Neural cell (in vitro differentiated cells): Measurements from ENCODE around the gene RPL36AL. TPM values are rescaled to one million over a fixed set of nuclear protein-coding genes. Genes with fewer than 3 reads are reported as not detected.

ENCODE experiments used
- H2AFZ ChIP-seq: fragments of 200-600, 300-800 bp; sonication (generic), shearing (Covaris generic); 2 replicates; pipeline ENCODE4 v1.6.0; 2014; ENCODE audit warnings: low read depth, mild to moderate bottlenecking, antibody characterized with exemption, low read length, moderate library complexity
- H3F3A ChIP-seq: fragments of 200-600 bp; shearing (Covaris generic); 2 replicates; pipeline ENCODE4 v1.6.1; 2016; ENCODE audit warnings: mild to moderate bottlenecking, moderate library complexity, mixed read lengths, antibody characterized with exemption, low read length; ENCODE audit not compliant: insufficient read depth, poor library complexity, severe bottlenecking
- H3K27ac ChIP-seq: fragments of 200-600, 300-800 bp; sonication (generic), shearing (Covaris generic); 2 replicates; pipeline ENCODE4 v1.5.1; 2014; ENCODE audit warnings: mild to moderate bottlenecking, low read length, moderate library complexity
- H3K27me3 ChIP-seq: fragments of 300-800, 200-600 bp; sonication (generic), shearing (Covaris generic); 2 replicates; pipeline ENCODE4 v1.6.0; 2014; ENCODE audit warnings: mild to moderate bottlenecking, low read depth, low read length, moderate library complexity; ENCODE audit not compliant: insufficient read depth
- H3K36me3 ChIP-seq: fragments of 300-800, 200-600 bp; sonication (generic), shearing (Covaris generic); 2 replicates; pipeline ENCODE4 v1.5.1; 2014; ENCODE audit warnings: mild to moderate bottlenecking, antibody characterized with exemption, low read length, moderate library complexity; ENCODE audit not compliant: insufficient read depth
- H3K4me2 ChIP-seq: fragments of 300-800, 200-600 bp; sonication (generic), shearing (Covaris generic); 2 replicates; pipeline ENCODE4 v1.6.0; 2014; ENCODE audit warnings: mild to moderate bottlenecking, low read length
- H3K4me3 ChIP-seq: fragments of 300-800, 200-600 bp; sonication (generic), shearing (Covaris generic); 2 replicates; pipeline ENCODE4 v1.5.1; 2014; ENCODE audit warnings: mild to moderate bottlenecking, low read length, moderate library complexity
- H3K79me2 ChIP-seq: fragments of 200-600 bp; shearing (Covaris generic); replicated peaks from 2 replicates; pipeline ENCODE4 v1.6.0; 2014; ENCODE audit warnings: mild to moderate bottlenecking, low read length, moderate library complexity; ENCODE audit not compliant: insufficient read depth
- H3K9ac ChIP-seq: fragments of 300-800, 200-600 bp; sonication (generic), shearing (Covaris generic); 2 replicates; pipeline ENCODE4 v1.6.1; 2016; ENCODE audit warnings: mild to moderate bottlenecking, low read length, mixed read lengths
- H3K9me2 ChIP-seq: fragments of 200-600 bp; shearing (Covaris generic); 2 replicates; pipeline ENCODE4 v1.6.1; 2016; ENCODE audit warnings: mild to moderate bottlenecking, low read length, mixed read lengths; ENCODE audit not compliant: insufficient read depth
- H3K9me3 ChIP-seq: fragments of 200-600, 300-800 bp; sonication (generic), shearing (Covaris generic); 2 replicates; pipeline ENCODE4 v1.6.1; 2016; ENCODE audit warnings: mild to moderate bottlenecking, mixed run types, low read length, moderate library complexity, mixed read lengths
- H4K20me1 ChIP-seq: fragments of 200-600 bp; shearing (Covaris generic); 2 replicates; pipeline ENCODE4 v1.6.1; 2016; ENCODE audit warnings: mild to moderate bottlenecking, mixed run types; ENCODE audit not compliant: insufficient read depth
- EP300 ChIP-seq: fragments of 450-650 bp; conservative IDR thresholded peaks from 2 replicates; pipeline ENCODE4 v1.6.1; 2014; ENCODE audit warnings: antibody characterized with exemption, mild to moderate bottlenecking, moderate library complexity; ENCODE audit not compliant: poor library complexity, severe bottlenecking
- EZH2 ChIP-seq: fragments of 200-600, 300-800 bp; shearing (Covaris generic), sonication (generic); IDR thresholded peaks from 2 replicates; pipeline ENCODE4 v1.6.1; 2014; ENCODE audit warnings: antibody characterized with exemption, low read length, borderline replicate concordance, mild to moderate bottlenecking; ENCODE audit not compliant: insufficient read depth, poor library complexity, severe bottlenecking
- MXI1 ChIP-seq: fragments of 450-650 bp; conservative IDR thresholded peaks from 2 replicates; pipeline ENCODE4 v1.6.1; 2014; ENCODE audit warnings: antibody characterized with exemption, mild to moderate bottlenecking; ENCODE audit not compliant: poor library complexity, severe bottlenecking
- POLR2AphosphoS5 ChIP-seq: IDR thresholded peaks from 2 replicates; pipeline ENCODE4 v1.6.1; 2012
- RAD21 ChIP-seq: fragments of 450-650 bp; conservative IDR thresholded peaks from 2 replicates; pipeline ENCODE4 v1.6.1; 2014; ENCODE audit warnings: antibody characterized with exemption, mild to moderate bottlenecking, moderate library complexity
- SMC3 ChIP-seq: fragments of 450-650 bp; conservative IDR thresholded peaks from 2 replicates; pipeline ENCODE4 v1.6.1; 2014; ENCODE audit warnings: antibody characterized with exemption, mild to moderate bottlenecking, moderate library complexity; ENCODE audit not compliant: poor library complexity
- TAF1 ChIP-seq: IDR thresholded peaks from 2 replicates; pipeline ENCODE4 v1.6.1; 2012; ENCODE audit warnings: low read depth
- polyA plus RNA-seq: library from polyadenylated mRNA; depleted of rRNA; stranded (reverse); fragments of >200 nt; gene quantifications from 2 replicates; pipeline ENCODE4 v1.2.3, GENCODE V29; 2014
- TF ChIP-seq, protein P1 (sequence below): fragments of 450-650 bp; IDR thresholded peaks from 2 replicates; pipeline ENCODE4 v1.5.1; 2014; ENCODE audit warnings: antibody characterized with exemption, mild to moderate bottlenecking, moderate library complexity; ENCODE audit not compliant: poor library complexity, severe bottlenecking
- TF ChIP-seq, protein P2 (sequence below): IDR thresholded peaks from 2 replicates; pipeline ENCODE4 v1.6.1; 2012; ENCODE audit warnings: borderline replicate concordance

Gene RPL36AL
- polyA plus RNA-seq, 1 donor from 2014 or later, result 147 TPM

DNA sequence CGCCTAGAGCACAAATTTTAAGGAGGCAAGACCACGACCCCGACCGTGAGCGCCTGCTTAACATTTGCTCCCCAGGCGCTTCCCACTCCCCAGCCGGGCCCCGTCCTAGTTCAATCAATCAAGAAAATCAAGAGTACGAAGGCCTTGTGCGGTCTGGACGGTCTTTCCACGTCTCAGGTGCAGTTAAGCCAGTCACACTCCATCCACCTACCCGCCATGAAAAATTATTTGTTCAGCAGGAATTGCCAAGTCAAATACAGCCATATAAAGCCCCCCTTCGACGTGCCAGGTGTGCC lies 22.3 kb downstream of the RPL36AL start:
- no peaks in the 10 kb centered on the region for H4K20me1 ChIP-seq
- H3K4me3 ChIP-seq, result peak overlapping the region; percentile 98
- H3K79me2 ChIP-seq, result no peaks in the 10 kb centered on the region
- H3K9me2 ChIP-seq, result no peaks in the 10 kb centered on the region
- TF ChIP-seq, protein P1, sequence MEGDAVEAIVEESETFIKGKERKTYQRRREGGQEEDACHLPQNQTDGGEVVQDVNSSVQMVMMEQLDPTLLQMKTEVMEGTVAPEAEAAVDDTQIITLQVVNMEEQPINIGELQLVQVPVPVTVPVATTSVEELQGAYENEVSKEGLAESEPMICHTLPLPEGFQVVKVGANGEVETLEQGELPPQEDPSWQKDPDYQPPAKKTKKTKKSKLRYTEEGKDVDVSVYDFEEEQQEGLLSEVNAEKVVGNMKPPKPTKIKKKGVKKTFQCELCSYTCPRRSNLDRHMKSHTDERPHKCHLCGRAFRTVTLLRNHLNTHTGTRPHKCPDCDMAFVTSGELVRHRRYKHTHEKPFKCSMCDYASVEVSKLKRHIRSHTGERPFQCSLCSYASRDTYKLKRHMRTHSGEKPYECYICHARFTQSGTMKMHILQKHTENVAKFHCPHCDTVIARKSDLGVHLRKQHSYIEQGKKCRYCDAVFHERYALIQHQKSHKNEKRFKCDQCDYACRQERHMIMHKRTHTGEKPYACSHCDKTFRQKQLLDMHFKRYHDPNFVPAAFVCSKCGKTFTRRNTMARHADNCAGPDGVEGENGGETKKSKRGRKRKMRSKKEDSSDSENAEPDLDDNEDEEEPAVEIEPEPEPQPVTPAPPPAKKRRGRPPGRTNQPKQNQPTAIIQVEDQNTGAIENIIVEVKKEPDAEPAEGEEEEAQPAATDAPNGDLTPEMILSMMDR, result no peak
- TF ChIP-seq TAF1, result no peak
- no peak for TF ChIP-seq MXI1
- no peak for TF ChIP-seq SMC3
- H3F3A ChIP-seq, result no peaks in the 10 kb centered on the region
- peak overlapping the region; percentile 38 for H3K4me2 ChIP-seq
- H3K27me3 ChIP-seq, result no peaks in the 10 kb centered on the region
- no peaks in the 10 kb centered on the region for H3K36me3 ChIP-seq
- H3K27ac ChIP-seq, result peak overlapping the region; percentile 84
- H3K9ac ChIP-seq, result peak overlapping the region; percentile 81
- peak overlapping the region; percentile 91 for H2AFZ ChIP-seq
- no peaks in the 10 kb centered on the region for H3K9me3 ChIP-seq

DNA sequence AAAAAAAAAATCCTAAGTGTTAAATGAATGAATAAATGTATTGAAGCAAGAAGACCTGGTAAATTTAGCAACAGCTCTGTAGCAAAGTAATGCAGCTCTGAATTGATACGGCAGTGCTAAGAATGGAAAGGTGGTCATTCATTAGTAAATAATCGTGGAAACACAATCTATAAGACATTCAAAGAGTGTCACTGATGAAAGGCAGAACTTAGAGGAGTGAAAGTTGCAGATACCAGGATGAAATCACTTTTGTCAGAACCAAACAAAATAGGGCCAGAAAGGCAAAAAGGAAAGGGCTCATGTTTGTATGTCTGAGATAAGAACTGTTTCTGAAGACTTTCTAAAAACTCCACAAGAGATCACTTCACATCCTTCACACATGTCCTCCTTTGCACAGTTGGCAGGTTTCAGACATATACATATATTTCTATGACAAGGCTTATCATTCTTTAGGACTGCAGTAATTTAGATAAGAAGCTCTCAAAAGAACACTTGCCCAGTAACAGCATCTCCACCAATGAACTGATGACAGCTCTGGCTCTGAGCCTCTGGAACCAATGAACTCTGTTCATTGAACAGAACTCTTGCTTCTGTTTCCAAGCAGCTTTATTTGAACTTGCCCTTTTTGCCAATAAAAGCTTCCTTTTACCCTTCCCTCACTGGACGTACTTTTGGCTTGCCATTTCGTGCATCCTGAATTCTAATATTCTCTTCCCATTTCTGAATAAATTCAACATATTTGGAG lies 25.9 kb downstream of the RPL36AL start:
- Histone ChIP-seq H3K27me3 (no peaks in the 10 kb centered on the region), H3K9ac (no peak overlapping the region), H3K36me3 (no peaks in the 10 kb centered on the region), H3K4me3 (no peak overlapping the region), H4K20me1 (no peaks in the 10 kb centered on the region), H3F3A (no peaks in the 10 kb centered on the region), H3K4me2 (no peak overlapping the region), H2AFZ (no peak overlapping the region), H3K27ac (no peak overlapping the region), H3K79me2 (no peaks in the 10 kb centered on the region), H3K9me2 (no peaks in the 10 kb centered on the region), H3K9me3 (no peaks in the 10 kb centered on the region)
- TF ChIP-seq SMC3 (no peak), TAF1 (no peak), EP300 (no peak), MXI1 (no peak), RAD21 (no peak), POLR2AphosphoS5 (no peak), EZH2 (no peak)
- TF ChIP-seq, protein P2, sequence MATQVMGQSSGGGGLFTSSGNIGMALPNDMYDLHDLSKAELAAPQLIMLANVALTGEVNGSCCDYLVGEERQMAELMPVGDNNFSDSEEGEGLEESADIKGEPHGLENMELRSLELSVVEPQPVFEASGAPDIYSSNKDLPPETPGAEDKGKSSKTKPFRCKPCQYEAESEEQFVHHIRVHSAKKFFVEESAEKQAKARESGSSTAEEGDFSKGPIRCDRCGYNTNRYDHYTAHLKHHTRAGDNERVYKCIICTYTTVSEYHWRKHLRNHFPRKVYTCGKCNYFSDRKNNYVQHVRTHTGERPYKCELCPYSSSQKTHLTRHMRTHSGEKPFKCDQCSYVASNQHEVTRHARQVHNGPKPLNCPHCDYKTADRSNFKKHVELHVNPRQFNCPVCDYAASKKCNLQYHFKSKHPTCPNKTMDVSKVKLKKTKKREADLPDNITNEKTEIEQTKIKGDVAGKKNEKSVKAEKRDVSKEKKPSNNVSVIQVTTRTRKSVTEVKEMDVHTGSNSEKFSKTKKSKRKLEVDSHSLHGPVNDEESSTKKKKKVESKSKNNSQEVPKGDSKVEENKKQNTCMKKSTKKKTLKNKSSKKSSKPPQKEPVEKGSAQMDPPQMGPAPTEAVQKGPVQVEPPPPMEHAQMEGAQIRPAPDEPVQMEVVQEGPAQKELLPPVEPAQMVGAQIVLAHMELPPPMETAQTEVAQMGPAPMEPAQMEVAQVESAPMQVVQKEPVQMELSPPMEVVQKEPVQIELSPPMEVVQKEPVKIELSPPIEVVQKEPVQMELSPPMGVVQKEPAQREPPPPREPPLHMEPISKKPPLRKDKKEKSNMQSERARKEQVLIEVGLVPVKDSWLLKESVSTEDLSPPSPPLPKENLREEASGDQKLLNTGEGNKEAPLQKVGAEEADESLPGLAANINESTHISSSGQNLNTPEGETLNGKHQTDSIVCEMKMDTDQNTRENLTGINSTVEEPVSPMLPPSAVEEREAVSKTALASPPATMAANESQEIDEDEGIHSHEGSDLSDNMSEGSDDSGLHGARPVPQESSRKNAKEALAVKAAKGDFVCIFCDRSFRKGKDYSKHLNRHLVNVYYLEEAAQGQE, result no peak
- TF ChIP-seq, protein P1, result no peak
